ENCODE data around the gene FHIP1A.

GRCh38 chr4:151400343-151400742 is 8.6 kb upstream of the FHIP1A start:
- TF ChIP-seq POLR2AphosphoS5 (IDR thresholded peaks at IDR 0.05; ENCODE audit: low read depth, low read length) (no peak), BRCA1 (IDR thresholded peaks at IDR 0.05; ENCODE audit: low read depth, low read length) (no peak), TAF7 (optimal IDR thresholded peaks at IDR 0.05; ENCODE audit: borderline replicate concordance, low read depth, low read length) (no peak), CTCF (IDR thresholded peaks at IDR 0.05; ENCODE audit: control extremely low read depth in 1 of 3, insufficient read depth in 1 of 3, low read depth in 1 of 3, low read length in 3 of 3) (no peak)

Measured in H1 (cell line).